ENCODE data around the gene VAC14.

DNA sequence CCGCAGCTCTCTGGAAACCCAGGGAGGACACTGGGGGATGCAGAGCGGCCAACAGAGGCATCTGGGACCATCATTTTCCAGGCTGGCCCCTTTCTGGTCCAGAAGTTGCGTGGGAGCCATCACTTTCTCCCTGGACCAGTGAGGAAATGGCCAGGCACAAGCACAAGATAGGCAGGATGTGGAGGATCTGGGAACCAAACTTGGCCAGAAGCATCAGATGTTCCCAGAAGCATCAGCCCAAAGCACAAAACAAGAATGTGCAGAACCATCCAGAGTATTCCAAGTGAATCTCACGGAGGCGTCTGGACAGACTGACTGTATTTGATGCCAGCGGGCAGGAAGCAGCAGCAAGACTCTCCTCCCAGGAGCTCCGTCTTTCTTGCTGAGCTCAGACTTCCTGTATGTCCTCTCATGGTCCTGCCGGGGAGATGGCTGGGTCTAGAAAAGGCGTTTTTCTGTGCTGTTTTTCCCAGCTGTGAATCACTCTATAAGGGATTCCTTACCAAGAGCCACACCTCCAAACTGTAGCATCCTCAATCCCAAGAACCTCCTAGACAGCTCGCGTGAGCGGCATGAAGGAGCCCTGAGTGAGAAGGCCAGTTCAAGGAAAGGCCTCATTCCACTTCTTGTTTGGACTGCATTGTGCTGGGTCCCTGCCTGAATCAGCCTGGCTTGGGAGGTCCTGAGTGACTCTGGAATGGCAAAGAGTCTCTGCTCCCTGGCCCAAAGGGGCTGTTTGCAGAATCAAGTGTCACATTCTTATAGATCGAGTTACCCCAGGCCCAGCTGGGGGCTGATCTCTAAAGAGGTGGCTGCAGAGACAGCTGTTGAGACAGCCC lies 65.6 kb downstream of the VAC14 start:
- TF ChIP-seq, protein P1, sequence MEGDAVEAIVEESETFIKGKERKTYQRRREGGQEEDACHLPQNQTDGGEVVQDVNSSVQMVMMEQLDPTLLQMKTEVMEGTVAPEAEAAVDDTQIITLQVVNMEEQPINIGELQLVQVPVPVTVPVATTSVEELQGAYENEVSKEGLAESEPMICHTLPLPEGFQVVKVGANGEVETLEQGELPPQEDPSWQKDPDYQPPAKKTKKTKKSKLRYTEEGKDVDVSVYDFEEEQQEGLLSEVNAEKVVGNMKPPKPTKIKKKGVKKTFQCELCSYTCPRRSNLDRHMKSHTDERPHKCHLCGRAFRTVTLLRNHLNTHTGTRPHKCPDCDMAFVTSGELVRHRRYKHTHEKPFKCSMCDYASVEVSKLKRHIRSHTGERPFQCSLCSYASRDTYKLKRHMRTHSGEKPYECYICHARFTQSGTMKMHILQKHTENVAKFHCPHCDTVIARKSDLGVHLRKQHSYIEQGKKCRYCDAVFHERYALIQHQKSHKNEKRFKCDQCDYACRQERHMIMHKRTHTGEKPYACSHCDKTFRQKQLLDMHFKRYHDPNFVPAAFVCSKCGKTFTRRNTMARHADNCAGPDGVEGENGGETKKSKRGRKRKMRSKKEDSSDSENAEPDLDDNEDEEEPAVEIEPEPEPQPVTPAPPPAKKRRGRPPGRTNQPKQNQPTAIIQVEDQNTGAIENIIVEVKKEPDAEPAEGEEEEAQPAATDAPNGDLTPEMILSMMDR (conservative IDR thresholded peaks at IDR 0.05; ENCODE audit: low read length), result no peak
- TF ChIP-seq EZH2phosphoT487 (IDR thresholded peaks at IDR 0.05; ENCODE audit: borderline replicate concordance), result no peak
